Esophagus muscularis mucosa (tissue), 4 donors: ENCODE data around the gene KLK4. TPM values are rescaled to one million over a fixed set of nuclear protein-coding genes. Genes with fewer than 3 reads are reported as not detected.

Experiments
- DNase-seq: peaks from one replicate; pipeline ENCODE4 v3.0.0-alpha.2; 2017; ENCODE audit errors: extremely low spot score
- H3K27ac ChIP-seq, 4 donors: fragments of 200-600 bp; sonication (generic); replicated peaks in 1 of 4; 1 replicate in 3 of 4; 2 replicates in 1 of 4; pipeline ENCODE4 v1.5.1; 2016 to 2019; ENCODE audit warnings: mild to moderate bottlenecking in 1 of 4
- H3K27me3 ChIP-seq, 4 donors: fragments of 200-600 bp; sonication (generic); one replicate each; pipeline versions ENCODE4 v1.5.1 to v1.6.0; 2016 to 2019
- H3K36me3 ChIP-seq, 4 donors: fragments of 200-600 bp; sonication (generic); one replicate each; pipeline ENCODE4 v1.5.1; 2016 to 2019
- H3K4me1 ChIP-seq, 4 donors: fragments of 200-600 bp; sonication (generic); one replicate each; pipeline ENCODE4 v1.5.1; 2016 to 2019
- H3K4me3 ChIP-seq, 4 donors: fragments of 200-600 bp; sonication (generic); 1 replicate in 2 of 4; 2 replicates in 2 of 4; pipeline ENCODE4 v1.5.1; 2016 to 2019; ENCODE audit warnings: mild to moderate bottlenecking in 4 of 4, moderate library complexity in 1 of 4
- H3K9me3 ChIP-seq, 4 donors: fragments of 200-600 bp; sonication (generic); 1 replicate in 3 of 4; 2 replicates in 1 of 4; pipeline ENCODE4 v1.5.1; 2016 to 2019
- EP300 ChIP-seq: sonication (generic); formaldehyde crosslinking; IDR thresholded peaks from one replicate; pipeline ENCODE4 v1.6.1; 2017; ENCODE audit warnings: antibody characterized with exemption
- POLR2A ChIP-seq: fragments of 450-650 bp; IDR thresholded peaks from one replicate; pipeline ENCODE4 v1.6.1; 2017; ENCODE audit warnings: antibody characterized with exemption, moderate library complexity, mild to moderate bottlenecking, low read depth
- POLR2AphosphoS5 ChIP-seq, 2 donors: sonication (generic); formaldehyde crosslinking; IDR thresholded peaks; one replicate each; pipeline ENCODE4 v1.6.1; 2017; ENCODE audit warnings: antibody characterized with exemption in 2 of 2
- WGBS: methylation state at CpG from one replicate; pipeline ENCODE4 v1.1.5; 2018; 5-methylcytosine and 5-hydroxymethylcytosine counted together
- intact Hi-C: fragments of 100-400 bp; cut with DNase I; formaldehyde crosslinking; loops from one replicate; pipeline ENCODE4 v1.15.1; 2023
- total RNA-seq, 4 donors: library from RNA; depleted of rRNA; stranded (reverse); fragments of >200 nt; gene quantifications; one replicate each; pipeline versions ENCODE4 v1.1.0 to v1.2.1, GENCODE V29; 2016
- TF ChIP-seq, protein P1 (sequence below), 3 experiments: fragments of 200-600 bp in 2 of 3; fragments of 450-650 bp in 1 of 3; sonication (generic) in 2 of 3; IDR thresholded peaks; one replicate each; pipeline ENCODE4 v1.5.1; 2017 to 2019; ENCODE audit warnings: antibody characterized with exemption in 3 of 3, mild to moderate bottlenecking in 2 of 3, moderate library complexity in 1 of 3

Gene KLK4
- total RNA-seq, 4 donors from 2014 or later = not detected

DNA sequence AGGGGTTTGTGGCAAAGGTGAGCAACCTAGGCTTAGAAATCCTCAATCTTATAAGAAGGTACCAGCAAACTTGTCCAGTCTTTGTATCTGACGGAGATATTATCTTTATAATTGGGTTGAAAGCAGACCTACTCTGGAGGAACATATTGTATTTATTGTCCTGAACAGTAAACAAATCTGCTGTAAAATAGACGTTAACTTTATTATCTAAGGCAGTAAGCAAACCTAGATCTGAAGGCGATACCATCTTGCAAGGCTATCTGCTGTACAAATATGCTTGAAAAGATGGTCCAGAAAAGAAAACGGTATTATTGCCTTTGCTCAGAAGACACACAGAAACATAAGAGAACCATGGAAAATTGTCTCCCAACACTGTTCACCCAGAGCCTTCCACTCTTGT is 41.7 kb downstream of the KLK4 start:
- TF ChIP-seq, protein P1, sequence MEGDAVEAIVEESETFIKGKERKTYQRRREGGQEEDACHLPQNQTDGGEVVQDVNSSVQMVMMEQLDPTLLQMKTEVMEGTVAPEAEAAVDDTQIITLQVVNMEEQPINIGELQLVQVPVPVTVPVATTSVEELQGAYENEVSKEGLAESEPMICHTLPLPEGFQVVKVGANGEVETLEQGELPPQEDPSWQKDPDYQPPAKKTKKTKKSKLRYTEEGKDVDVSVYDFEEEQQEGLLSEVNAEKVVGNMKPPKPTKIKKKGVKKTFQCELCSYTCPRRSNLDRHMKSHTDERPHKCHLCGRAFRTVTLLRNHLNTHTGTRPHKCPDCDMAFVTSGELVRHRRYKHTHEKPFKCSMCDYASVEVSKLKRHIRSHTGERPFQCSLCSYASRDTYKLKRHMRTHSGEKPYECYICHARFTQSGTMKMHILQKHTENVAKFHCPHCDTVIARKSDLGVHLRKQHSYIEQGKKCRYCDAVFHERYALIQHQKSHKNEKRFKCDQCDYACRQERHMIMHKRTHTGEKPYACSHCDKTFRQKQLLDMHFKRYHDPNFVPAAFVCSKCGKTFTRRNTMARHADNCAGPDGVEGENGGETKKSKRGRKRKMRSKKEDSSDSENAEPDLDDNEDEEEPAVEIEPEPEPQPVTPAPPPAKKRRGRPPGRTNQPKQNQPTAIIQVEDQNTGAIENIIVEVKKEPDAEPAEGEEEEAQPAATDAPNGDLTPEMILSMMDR (IDR thresholded peaks at IDR 0.05) = no peak
- no peak for TF ChIP-seq POLR2A
- no peak for TF ChIP-seq POLR2AphosphoS5 (IDR thresholded peaks at IDR 0.05)
- TF ChIP-seq EP300 = no peak
- Histone ChIP-seq H3K9me3 (no peaks in the 10 kb centered on the region), H3K4me3 (no peak overlapping the region), H3K27ac (no peak overlapping the region), H3K27me3 (peaks cover 0 to 79% (median 0%) of the 10 kb centered on the region in 4 donors), H3K4me1 (no peaks in the 10 kb centered on the region), H3K36me3 (no peaks in the 10 kb centered on the region)
- 86% methylated on average over 4 of the region's 4 CpGs for WGBS
- DNase-seq = no peak
- intact Hi-C loops = no loop called here

DNA sequence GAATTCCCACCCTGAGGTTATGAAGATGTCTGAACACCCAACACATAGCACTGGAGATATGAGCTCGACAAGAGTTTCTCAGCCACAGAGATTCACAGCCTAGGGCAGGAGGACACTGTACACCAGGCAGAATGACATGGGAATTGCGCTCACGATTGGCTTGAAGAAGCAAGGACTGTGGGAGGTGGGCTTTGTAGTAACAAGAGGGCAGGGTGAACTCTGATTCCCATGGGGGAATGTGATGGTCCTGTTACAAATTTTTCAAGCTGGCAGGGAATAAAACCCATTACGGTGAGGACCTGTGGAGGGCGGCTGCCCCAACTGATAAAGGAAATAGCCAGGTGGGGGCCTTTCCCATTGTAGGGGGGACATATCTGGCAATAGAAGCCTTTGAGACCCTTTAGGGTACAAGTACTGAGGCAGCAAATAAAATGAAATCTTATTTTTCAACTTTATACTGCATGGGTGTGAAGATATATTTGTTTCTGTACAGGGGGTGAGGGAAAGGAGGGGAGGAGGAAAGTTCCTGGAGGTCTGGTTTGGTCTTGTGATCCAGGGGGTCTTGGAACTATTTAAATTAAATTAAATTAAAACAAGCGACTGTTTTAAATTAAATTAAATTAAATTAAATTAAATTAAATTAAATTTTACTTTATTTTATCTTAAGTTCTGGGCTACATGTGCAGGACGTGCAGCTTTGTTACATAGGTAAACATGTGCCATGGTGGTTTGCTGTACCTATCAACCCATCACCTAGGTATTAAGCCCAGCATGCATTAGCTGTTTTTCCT is 49.5 kb downstream of the KLK4 start:
- WGBS = 71% methylated on average over 7 of the region's 7 CpGs
- H3K4me1 ChIP-seq = no peaks in the 10 kb centered on the region
- no peak overlapping the region for H3K27ac ChIP-seq
- H3K9me3 ChIP-seq = no peaks in the 10 kb centered on the region
- TF ChIP-seq POLR2AphosphoS5 (IDR thresholded peaks at IDR 0.05) (no peak), EP300 (no peak), POLR2A (no peak)
- TF ChIP-seq, protein P1 (IDR thresholded peaks at IDR 0.05) = no peak
- intact Hi-C loops = no loop called here
- H3K4me3 ChIP-seq = no peak overlapping the region
- H3K27me3 ChIP-seq = peaks cover 0 to 75% (median 10%) of the 10 kb centered on the region in 4 donors
- DNase-seq = no peak
- no peaks in the 10 kb centered on the region for H3K36me3 ChIP-seq

DNA sequence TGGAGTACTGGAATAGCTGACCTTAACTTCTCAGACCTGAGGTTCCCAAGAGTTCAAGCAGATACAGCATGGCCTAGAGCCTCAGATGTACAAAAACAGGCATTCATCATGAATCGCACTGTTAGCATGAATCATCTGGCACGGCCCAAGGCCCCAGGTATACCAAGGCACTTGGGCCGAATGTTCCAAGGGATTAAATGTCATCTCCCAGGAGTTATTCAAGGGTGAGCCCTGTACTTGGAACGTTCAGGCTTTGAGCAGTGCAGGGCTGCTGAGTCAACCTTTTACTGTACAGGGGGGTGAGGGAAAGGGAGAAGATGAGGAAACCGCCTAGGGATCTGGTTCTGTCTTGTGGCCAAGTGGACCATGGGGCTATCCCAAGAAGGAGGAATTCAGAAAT is 50.2 kb downstream of the KLK4 start:
- Histone ChIP-seq H3K36me3 (no peaks in the 10 kb centered on the region), H3K4me3 (no peak overlapping the region), H3K27me3 (peaks cover 0 to 75% (median 10%) of the 10 kb centered on the region in 4 donors), H3K4me1 (no peaks in the 10 kb centered on the region), H3K9me3 (no peaks in the 10 kb centered on the region), H3K27ac (no peak overlapping the region)
- no peak for DNase-seq
- no peak for TF ChIP-seq POLR2A
- TF ChIP-seq, protein P1 (IDR thresholded peaks at IDR 0.05) = no peak
- TF ChIP-seq POLR2AphosphoS5 (IDR thresholded peaks at IDR 0.05) = no peak
- TF ChIP-seq EP300 = no peak
- intact Hi-C loops = no loop called here
- WGBS = 74% methylated on average over 5 of the region's 5 CpGs

DNA sequence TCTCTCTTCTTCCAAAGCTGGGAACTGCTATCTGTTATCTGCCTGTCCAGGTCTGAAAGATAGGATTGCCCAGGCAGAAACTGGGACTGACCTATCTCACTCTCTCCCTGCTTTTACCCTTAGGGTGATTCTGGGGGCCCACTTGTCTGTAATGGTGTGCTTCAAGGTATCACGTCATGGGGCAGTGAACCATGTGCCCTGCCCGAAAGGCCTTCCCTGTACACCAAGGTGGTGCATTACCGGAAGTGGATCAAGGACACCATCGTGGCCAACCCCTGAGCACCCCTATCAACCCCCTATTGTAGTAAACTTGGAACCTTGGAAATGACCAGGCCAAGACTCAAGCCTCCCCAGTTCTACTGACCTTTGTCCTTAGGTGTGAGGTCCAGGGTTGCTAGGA is 51.3 kb downstream of the KLK4 start:
- TF ChIP-seq POLR2AphosphoS5 (IDR thresholded peaks at IDR 0.05) = no peak
- no peak for TF ChIP-seq POLR2A
- no peak for TF ChIP-seq EP300
- TF ChIP-seq, protein P1 (IDR thresholded peaks at IDR 0.05) = no peak
- Histone ChIP-seq H3K27ac (no peak overlapping the region), H3K9me3 (no peaks in the 10 kb centered on the region), H3K36me3 (no peaks in the 10 kb centered on the region), H3K4me1 (no peaks in the 10 kb centered on the region), H3K27me3 (peaks cover 0 to 86% (median 10%) of the 10 kb centered on the region in 4 donors), H3K4me3 (no peak overlapping the region)
- intact Hi-C loops = no loop called here
- WGBS = 61% methylated on average over 4 of the region's 4 CpGs
- DNase-seq = no peak

DNA sequence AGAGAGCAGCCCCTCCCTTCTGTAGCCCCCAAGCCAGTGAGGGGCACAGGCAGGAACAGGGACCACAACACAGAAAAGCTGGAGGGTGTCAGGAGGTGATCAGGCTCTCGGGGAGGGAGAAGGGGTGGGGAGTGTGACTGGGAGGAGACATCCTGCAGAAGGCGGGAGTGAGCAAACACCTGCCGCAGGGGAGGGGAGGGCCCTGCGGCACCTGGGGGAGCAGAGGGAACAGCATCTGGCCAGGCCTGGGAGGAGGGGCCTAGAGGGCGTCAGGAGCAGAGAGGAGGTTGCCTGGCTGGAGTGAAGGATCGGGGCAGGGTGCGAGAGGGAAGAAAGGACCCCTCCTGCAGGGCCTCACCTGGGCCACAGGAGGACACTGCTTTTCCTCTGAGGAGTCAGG is 52.3 kb downstream of the KLK4 start:
- no peaks in the 10 kb centered on the region for H3K9me3 ChIP-seq
- H3K27me3 ChIP-seq = peaks cover 0 to 89% (median 10%) of the 10 kb centered on the region in 4 donors
- intact Hi-C loops = no loop called here
- H3K4me1 ChIP-seq = no peaks in the 10 kb centered on the region
- no peak overlapping the region for H3K27ac ChIP-seq
- no peak overlapping the region for H3K4me3 ChIP-seq
- TF ChIP-seq, protein P1 (IDR thresholded peaks at IDR 0.05) = no peak
- TF ChIP-seq POLR2AphosphoS5 (IDR thresholded peaks at IDR 0.05) (no peak), POLR2A (no peak), EP300 (no peak)
- 17% methylated on average over 7 of the region's 7 CpGs for WGBS
- no peak for DNase-seq
- no peaks in the 10 kb centered on the region for H3K36me3 ChIP-seq
